Fibroblast of lung (primary cell): ENCODE data around the gene FBXO41. TPM values are rescaled to one million over a fixed set of nuclear protein-coding genes. Genes with fewer than 3 reads are reported as not detected.

ENCODE experiments used
- DNase-seq, 2 donors: peaks; one replicate each; pipeline versions ENCODE4 v3.0.0 to v3.0.0-alpha.2; 2010; ENCODE audit warnings: low read depth in 2 of 2
- H2AFZ ChIP-seq: 2 replicates; pipeline ENCODE4 v1.5.1; 2012; ENCODE audit warnings: low read length, control low read depth, inconsistent platforms
- H3K27ac ChIP-seq: 2 replicates; pipeline ENCODE4 v1.5.1; 2011; ENCODE audit warnings: low read length, control low read depth; ENCODE audit not compliant: insufficient read depth
- H3K27me3 ChIP-seq: 2 replicates; pipeline ENCODE4 v1.5.1; 2011; ENCODE audit warnings: mild to moderate bottlenecking, low read length; ENCODE audit not compliant: control insufficient read depth, insufficient read depth
- H3K36me3 ChIP-seq: 2 replicates; pipeline ENCODE4 v1.5.1; 2011; ENCODE audit warnings: low read length; ENCODE audit not compliant: control insufficient read depth, insufficient read depth
- H3K4me1 ChIP-seq: 2 replicates; pipeline ENCODE4 v1.5.1; 2011; ENCODE audit warnings: low read length; ENCODE audit not compliant: control insufficient read depth, insufficient read depth; ENCODE audit errors: extremely low read depth
- H3K4me2 ChIP-seq: 2 replicates; pipeline ENCODE4 v1.5.1; 2011; ENCODE audit warnings: low read length, control low read depth; ENCODE audit not compliant: insufficient read depth; ENCODE audit errors: extremely low read depth
- H3K4me3 ChIP-seq, 4 experiments: fragments of 200-600 bp in 1 of 4; sonication (generic) in 1 of 4; replicated peaks in 1 of 4; 2 replicates each; pipeline ENCODE4 v1.5.1; 2011 to 2016; ENCODE audit warnings: low read length in 4 of 4, low read depth in 3 of 4, mild to moderate bottlenecking in 3 of 4, control low read depth in 2 of 4, inconsistent platforms in 1 of 4, mixed read lengths in 1 of 4; ENCODE audit not compliant: insufficient read depth in 1 of 4; ENCODE audit errors: control extremely low read depth in 1 of 4
- H3K79me2 ChIP-seq: 2 replicates; pipeline ENCODE4 v1.5.1; 2012; ENCODE audit warnings: mild to moderate bottlenecking, low read length, inconsistent platforms; ENCODE audit not compliant: control insufficient read depth, insufficient read depth
- H3K9ac ChIP-seq: 2 replicates; pipeline ENCODE4 v1.5.1; 2011; ENCODE audit warnings: mild to moderate bottlenecking, low read length, control low read depth; ENCODE audit not compliant: insufficient read depth
- H3K9me3 ChIP-seq: 2 replicates; pipeline ENCODE4 v1.5.1; 2012; ENCODE audit warnings: low read depth, low read length; ENCODE audit not compliant: control insufficient read depth, insufficient read depth
- H4K20me1 ChIP-seq: 2 replicates; pipeline ENCODE4 v1.5.1; 2011; ENCODE audit warnings: low read length; ENCODE audit not compliant: control insufficient read depth, insufficient read depth; ENCODE audit errors: extremely low read depth
- CTCF ChIP-seq, 2 donors: IDR thresholded peaks in 1 of 2; conservative IDR thresholded peaks in 1 of 2; 1 replicate in 1 of 2; 2 replicates in 1 of 2; pipeline ENCODE4 v1.5.1; 2011 to 2012; ENCODE audit warnings: low read length in 2 of 2, control low read depth in 1 of 2, inconsistent platforms in 1 of 2, low read depth in 1 of 2, mild to moderate bottlenecking in 1 of 2
- EZH2 ChIP-seq: IDR thresholded peaks from 2 replicates; pipeline ENCODE4 v1.5.1; 2012; ENCODE audit warnings: low read length, control low read depth, mild to moderate bottlenecking; ENCODE audit errors: missing control alignments
- polyA plus RNA-seq, 2 donors: library from polyadenylated mRNA; depleted of rRNA in 1 of 2; stranded (reverse) in 1 of 2; unstranded in 1 of 2; fragments of >200 nt; gene quantifications; 2 replicates each; pipeline ENCODE4 v1.2.1, GENCODE V29; 2011 to 2012; ENCODE audit warnings: missing spikeins in 1 of 2
- total RNA-seq: library from RNA; depleted of rRNA; stranded (reverse); fragments of >200 nt; gene quantifications from 2 replicates; pipeline ENCODE4 v1.2.1, GENCODE V29; 2014

FBXO41 gene
- total and polyA plus RNA-seq, 2 donors (not counting 1 experiment from before 2014, with no cell fraction given), result 0.51 to 1.2 TPM

GRCh38 chr2:73260338-73260984, 23.8 kb downstream of the FBXO41 start:
- H3K4me3 ChIP-seq, result no peak overlapping the region
- DNase-seq, result peak; percentile 34 to 36
- no peak overlapping the region for H3K27ac ChIP-seq
- no peaks in the 10 kb centered on the region for H3K79me2 ChIP-seq
- H2AFZ ChIP-seq, result no peak overlapping the region
- no peak overlapping the region for H3K4me2 ChIP-seq
- TF ChIP-seq EZH2, result no peak
- TF ChIP-seq CTCF (conservative IDR thresholded peaks at IDR 0.05 in 1 of 2, IDR thresholded peaks at IDR 0.05 in 1 of 2; ENCODE audit: low read depth in 1 of 2, low read length in 2 of 2), result peak; percentile 35 to 45
- H3K9ac ChIP-seq, result no peak overlapping the region
- no peaks in the 10 kb centered on the region for H3K36me3 ChIP-seq
- H4K20me1 ChIP-seq, result no peaks in the 10 kb centered on the region
- H3K9me3 ChIP-seq, result no peaks in the 10 kb centered on the region
- H3K4me1 ChIP-seq, result no peaks in the 10 kb centered on the region
- no peaks in the 10 kb centered on the region for H3K27me3 ChIP-seq

- H3K9ac ChIP-seq, result no peak overlapping the region
- no peak overlapping the region for H3K27ac ChIP-seq
- no peaks in the 10 kb centered on the region for H4K20me1 ChIP-seq
- no peak overlapping the region for H2AFZ ChIP-seq
- no peaks in the 10 kb centered on the region for H3K4me1 ChIP-seq
- H3K27me3 ChIP-seq, result no peaks in the 10 kb centered on the region
- H3K79me2 ChIP-seq, result no peaks in the 10 kb centered on the region
- DNase-seq, result no peak
- H3K4me2 ChIP-seq, result no peak overlapping the region
- no peak overlapping the region for H3K4me3 ChIP-seq
- no peak for TF ChIP-seq CTCF (conservative IDR thresholded peaks at IDR 0.05 in 1 of 2, IDR thresholded peaks at IDR 0.05 in 1 of 2; ENCODE audit: low read depth in 1 of 2, low read length in 2 of 2)
- TF ChIP-seq EZH2, result no peak
- H3K36me3 ChIP-seq, result no peaks in the 10 kb centered on the region
- H3K9me3 ChIP-seq, result no peaks in the 10 kb centered on the region
Observed at GRCh38 chr2:73259704-73260337, 24.5 kb downstream of the FBXO41 start.

- H3K9ac ChIP-seq, result no peak overlapping the region
- no peaks in the 10 kb centered on the region for H3K79me2 ChIP-seq
- no peak for DNase-seq
- no peaks in the 10 kb centered on the region for H3K36me3 ChIP-seq
- H2AFZ ChIP-seq, result no peak overlapping the region
- TF ChIP-seq EZH2, result no peak
- no peak for TF ChIP-seq CTCF (conservative IDR thresholded peaks at IDR 0.05 in 1 of 2, IDR thresholded peaks at IDR 0.05 in 1 of 2; ENCODE audit: low read depth in 1 of 2, low read length in 2 of 2)
- no peaks in the 10 kb centered on the region for H4K20me1 ChIP-seq
- no peaks in the 10 kb centered on the region for H3K27me3 ChIP-seq
- H3K27ac ChIP-seq, result no peak overlapping the region
- H3K4me3 ChIP-seq, result no peak overlapping the region
- no peak overlapping the region for H3K4me2 ChIP-seq
- no peaks in the 10 kb centered on the region for H3K4me1 ChIP-seq
- H3K9me3 ChIP-seq, result no peaks in the 10 kb centered on the region
Observed at GRCh38 chr2:73259276-73259675, 25.0 kb downstream of the FBXO41 start.
